HCT116 (cell line): ENCODE results near the gene PLCD3. TPM values are rescaled to one million over a fixed set of nuclear protein-coding genes. Genes with fewer than 3 reads are reported as not detected.

Source experiments
- ATAC-seq: fragments of 200-7000 bp; cut with Tn5 transposase; 2 replicates; pipeline ENCODE4 v1.9.1; 2020; ENCODE audit warnings: mild to moderate bottlenecking, moderate library complexity
- BruUV-seq: library from RNA; stranded (reverse); fragments of 400-500 nt; replicated peaks from 2 replicates; lab custom pipeline; 2021; lab: Mats Ljungman, UMichigan
- CTCF ChIA-PET: fragments of 300-600 bp; sonication (Branson Sonifier 250); formaldehyde crosslinking; loops from one replicate; lab custom pipeline; 2021; ENCODE audit warnings: antibody characterized with exemption; lab: Charles Lee
- POLR2A ChIA-PET: fragments of 300-600, 350-600 bp; sonication (Branson Sonifier 250); formaldehyde crosslinking; loops from one replicate; lab custom pipeline; 2021; ENCODE audit warnings: antibody characterized with exemption; lab: Charles Lee
- RAD21 ChIA-PET, 2 experiments: fragments of 300-600 bp; sonication (Branson Sonifier 250); formaldehyde crosslinking; loops; one replicate each; lab custom pipeline; 2023; ENCODE audit warnings: low total read pairs in 2 of 2; ENCODE audit not compliant: uncharacterized antibody in 2 of 2, unreplicated experiment in 2 of 2, low non-redundant PET in 1 of 2; lab: Charles Lee
- DNase-seq: peaks from one replicate; pipeline ENCODE4 v3.0.0-alpha.2; 2010; ENCODE audit warnings: low read depth, low spot score
- H2AFZ ChIP-seq: fragments of 200-600 bp; shearing (Covaris generic), sonication (generic); 2 replicates; pipeline ENCODE4 v1.6.1; 2017; ENCODE audit warnings: low read depth, mixed run types, mixed read lengths, antibody characterized with exemption, low read length; ENCODE audit not compliant: poor library complexity, severe bottlenecking
- H3K27ac ChIP-seq: 2 replicates; pipeline ENCODE4 v1.5.1; 2012; ENCODE audit warnings: low read depth, low read length
- H3K27me3 ChIP-seq: fragments of 200-600 bp; sonication (generic); 2 replicates; pipeline ENCODE4 v1.6.1; 2016; ENCODE audit warnings: mixed run types, low read length, mixed read lengths; ENCODE audit not compliant: insufficient read depth
- H3K36me3 ChIP-seq, 2 experiments: fragments of 200-500 bp in 1 of 2; fragments of 200-600 bp in 1 of 2; sonication (Bioruptor generic) in 1 of 2; sonication (generic) in 1 of 2; 2 replicates each; pipeline versions ENCODE4 v1.5.1 to v1.6.1; 2014 to 2016; ENCODE audit warnings: low read length in 2 of 2, inconsistent platforms in 1 of 2, mixed read lengths in 1 of 2, mixed run types in 1 of 2; ENCODE audit not compliant: insufficient read depth in 2 of 2, control insufficient read depth in 1 of 2
- H3K4me1 ChIP-seq, 2 experiments: fragments of 200-600 bp in 1 of 2; sonication (generic) in 1 of 2; 2 replicates each; pipeline versions ENCODE4 v1.5.1 to v1.6.1; 2012 to 2017; ENCODE audit warnings: low read length in 2 of 2, inconsistent platforms in 1 of 2, mild to moderate bottlenecking in 1 of 2, mixed read lengths in 1 of 2, mixed run types in 1 of 2, moderate library complexity in 1 of 2; ENCODE audit not compliant: insufficient read depth in 2 of 2, control insufficient read depth in 1 of 2
- H3K4me2 ChIP-seq: fragments of 200-600 bp; sonication (generic); 2 replicates; pipeline ENCODE4 v1.6.1; 2017; ENCODE audit warnings: mixed run types, low read length, mixed read lengths
- H3K4me3 ChIP-seq, 2 experiments: fragments of 200-600 bp in 1 of 2; sonication (generic) in 1 of 2; replicated peaks in 1 of 2; 2 replicates each; pipeline ENCODE4 v1.5.1; 2011 to 2016; ENCODE audit warnings: low read length in 2 of 2, control low read depth in 1 of 2, low read depth in 1 of 2, mild to moderate bottlenecking in 1 of 2, mixed read lengths in 1 of 2, mixed run types in 1 of 2
- H3K79me2 ChIP-seq: fragments of 200-600 bp; sonication (generic); 2 replicates; pipeline ENCODE4 v1.6.1; 2017; ENCODE audit warnings: mild to moderate bottlenecking, mixed run types, low read length, moderate library complexity, mixed read lengths; ENCODE audit not compliant: insufficient read depth
- H3K9ac ChIP-seq: fragments of 200-600 bp; sonication (generic); 2 replicates; pipeline ENCODE4 v1.6.1; 2016; ENCODE audit warnings: low read length, mixed read lengths
- H3K9me2 ChIP-seq: fragments of 200-600 bp; sonication (generic), shearing (Covaris generic); 2 replicates; pipeline ENCODE4 v1.6.1; 2017; ENCODE audit warnings: mixed run types, mild to moderate bottlenecking, moderate library complexity; ENCODE audit not compliant: insufficient read depth
- H3K9me3 ChIP-seq, 2 experiments: fragments of 200-500 bp in 1 of 2; fragments of 200-600 bp in 1 of 2; sonication (Bioruptor generic) in 1 of 2; sonication (generic) in 1 of 2; 2 replicates each; pipeline ENCODE4 v1.6.1; 2014 to 2017; ENCODE audit warnings: low read length in 2 of 2, mixed read lengths in 2 of 2, inconsistent platforms in 1 of 2, low read depth in 1 of 2, mild to moderate bottlenecking in 1 of 2, mixed run types in 1 of 2, moderate library complexity in 1 of 2; ENCODE audit not compliant: control insufficient read depth in 1 of 2, insufficient read depth in 1 of 2
- H4K20me1 ChIP-seq: fragments of 200-600 bp; sonication (generic), shearing (Covaris generic); 2 replicates; pipeline ENCODE4 v1.6.1; 2017; ENCODE audit warnings: mixed run types, mild to moderate bottlenecking, moderate library complexity; ENCODE audit not compliant: insufficient read depth
- CEBPB ChIP-seq: IDR thresholded peaks from 2 replicates; pipeline ENCODE4 v1.6.1; 2012; ENCODE audit warnings: low read depth
- EGR1 ChIP-seq: IDR thresholded peaks from 2 replicates; pipeline ENCODE4 v1.6.1; 2012; ENCODE audit warnings: low read depth
- EZH2 ChIP-seq: fragments of 200-600 bp; sonication (generic); IDR thresholded peaks from 2 replicates; pipeline ENCODE4 v1.6.1; 2017; ENCODE audit warnings: antibody characterized with exemption, mixed run types
- JUND ChIP-seq: IDR thresholded peaks from 2 replicates; pipeline ENCODE4 v1.6.1; 2012
- POLR2A ChIP-seq: IDR thresholded peaks from 2 replicates; pipeline ENCODE4 v1.7.0; 2011; ENCODE audit warnings: borderline replicate concordance; ENCODE audit not compliant: insufficient read depth, insufficient read length; ENCODE audit errors: extremely low read depth
- SIN3A ChIP-seq: IDR thresholded peaks from 2 replicates; pipeline ENCODE4 v1.6.1; 2012; ENCODE audit warnings: low read depth
- SP1 ChIP-seq: IDR thresholded peaks from 2 replicates; pipeline ENCODE4 v1.6.1; 2012; ENCODE audit warnings: low read depth
- SRF ChIP-seq: IDR thresholded peaks from 2 replicates; pipeline ENCODE4 v1.6.1; 2012; ENCODE audit warnings: low read depth
- TCF7L2 ChIP-seq: IDR thresholded peaks from 2 replicates; pipeline ENCODE4 v1.7.0; 2011; ENCODE audit warnings: borderline replicate concordance, inconsistent platforms; ENCODE audit not compliant: insufficient read depth, insufficient read length; ENCODE audit errors: extremely low read depth
- YY1 ChIP-seq: IDR thresholded peaks from 2 replicates; pipeline ENCODE4 v1.6.1; 2011; ENCODE audit warnings: low read length, low read depth, moderate library complexity, mild to moderate bottlenecking; ENCODE audit not compliant: insufficient replicate concordance; ENCODE audit errors: extremely low read depth
- ZFX ChIP-seq: fragments of 450-650 bp; IDR thresholded peaks from 2 replicates; pipeline ENCODE4 v1.6.1; 2017
- intact Hi-C: fragments of 100-400 bp; cut with micrococcal nuclease; formaldehyde crosslinking; loops from 2 replicates; pipeline ENCODE4 v1.10.0; 2022
- total RNA-seq: library from RNA; stranded (reverse); gene quantifications from one replicate; pipeline ENCODE4 v1.2.1, GENCODE V29; 2021; ENCODE audit not compliant: unreplicated experiment
- TF ChIP-seq, protein P1 (sequence below), 3 experiments: fragments of 200-600 bp in 1 of 3; sonication (generic) in 1 of 3; IDR thresholded peaks in 2 of 3; conservative IDR thresholded peaks in 1 of 3; 2 replicates each; pipeline ENCODE4 v1.5.1; 2012 to 2017; ENCODE audit warnings: low read depth in 2 of 3, low read length in 2 of 3, antibody characterized with exemption in 1 of 3, borderline replicate concordance in 1 of 3, control low read depth in 1 of 3, mild to moderate bottlenecking in 1 of 3, mixed read lengths in 1 of 3, mixed run types in 1 of 3, moderate library complexity in 1 of 3; ENCODE audit not compliant: insufficient read depth in 1 of 3
- TF ChIP-seq, protein P2 (sequence below): IDR thresholded peaks from 2 replicates; pipeline ENCODE4 v1.6.1; 2011; ENCODE audit warnings: mild to moderate bottlenecking, low read length, moderate library complexity; ENCODE audit not compliant: insufficient replicate concordance; ENCODE audit errors: extremely low read depth
- TF ChIP-seq, protein P3 (sequence below): IDR thresholded peaks from 2 replicates; pipeline ENCODE4 v1.6.1; 2012

PLCD3 gene
- total RNA-seq, 1 experiment from 2014 or later = 197 TPM

DNA sequence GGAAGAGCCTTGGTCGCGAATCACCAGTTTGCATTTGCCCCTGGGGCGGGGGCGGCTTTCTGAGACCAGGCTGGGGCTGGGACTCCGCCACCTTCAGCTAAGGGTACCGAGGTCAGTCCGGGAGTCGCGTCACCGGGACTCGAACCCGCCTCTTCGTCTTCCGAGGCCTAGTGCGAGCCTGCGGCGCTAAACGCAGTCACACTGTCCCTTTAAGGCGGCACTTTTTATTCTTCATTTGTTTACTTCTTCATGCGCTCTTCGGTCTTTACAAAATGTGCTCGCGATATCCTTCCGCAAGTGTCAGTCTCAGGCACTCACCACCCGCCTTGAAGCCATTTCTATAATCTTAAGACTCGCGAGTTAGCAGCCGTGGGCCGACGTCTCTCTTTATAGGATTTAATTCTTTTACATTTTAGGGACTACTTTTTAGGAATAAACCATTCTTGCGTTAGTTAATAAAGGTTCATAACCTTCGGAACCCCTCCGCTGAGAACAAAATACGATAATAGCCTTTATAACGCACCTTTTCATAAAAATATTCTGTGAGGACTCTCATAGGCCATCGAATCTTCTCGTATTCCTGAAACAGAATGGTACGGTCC is 15.4 kb upstream of the PLCD3 start (continued):
- peak; percentile 89 for TF ChIP-seq TCF7L2
- TF ChIP-seq, all 23 proteins: peak for 12

DNA sequence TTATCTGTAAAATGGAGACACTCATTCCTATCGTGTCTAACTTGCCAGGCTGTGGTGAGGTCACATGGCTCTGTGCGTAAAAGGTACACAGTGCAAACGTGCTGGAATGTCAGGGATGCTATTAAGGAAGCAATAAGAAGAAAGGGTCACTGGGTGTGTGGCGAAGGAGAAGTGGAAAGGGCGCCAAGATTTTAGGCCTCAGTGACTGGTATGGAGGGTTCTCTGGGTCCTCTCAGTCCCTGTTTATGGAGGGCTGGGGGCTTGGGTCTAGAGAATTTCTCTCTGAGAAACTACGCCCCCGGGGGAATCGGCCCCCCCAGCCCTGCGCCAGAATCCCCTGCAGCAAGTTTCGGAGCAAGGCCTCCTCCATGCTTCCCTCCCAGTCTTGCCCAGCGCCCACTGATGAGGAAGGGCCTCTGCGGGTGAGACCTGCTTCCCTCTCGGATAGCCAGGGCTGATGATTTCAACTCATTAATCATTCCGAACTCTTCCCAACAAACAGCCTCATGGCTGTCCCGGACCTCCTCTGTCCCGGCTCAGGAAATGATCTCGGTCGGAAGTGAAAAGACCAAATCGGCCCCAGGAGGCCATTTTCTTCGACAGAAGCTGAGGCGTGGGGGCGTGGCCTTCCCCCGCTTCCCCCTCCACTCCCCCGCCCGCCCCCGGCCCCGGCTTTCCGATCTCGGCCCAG is 14.7 kb upstream of the PLCD3 start:
- no peak for DNase-seq
- H3K79me2 ChIP-seq = peaks cover 34% of the 10 kb centered on the region
- peak overlapping the region; percentile 68 to 95 for H3K4me3 ChIP-seq
- RAD21 ChIA-PET = no interaction called here
- TF ChIP-seq CEBPB (no peak), SRF (no peak; the same call in 1 of the 2 replicates), ZFX (peak; percentile 92), TCF7L2 (no peak), SIN3A (no peak), EZH2 (no peak), YY1 (peak; percentile 91), JUND (no peak), POLR2A (peak; percentile 64), EGR1 (no peak), SP1 (no peak)
- TF ChIP-seq, protein P1, sequence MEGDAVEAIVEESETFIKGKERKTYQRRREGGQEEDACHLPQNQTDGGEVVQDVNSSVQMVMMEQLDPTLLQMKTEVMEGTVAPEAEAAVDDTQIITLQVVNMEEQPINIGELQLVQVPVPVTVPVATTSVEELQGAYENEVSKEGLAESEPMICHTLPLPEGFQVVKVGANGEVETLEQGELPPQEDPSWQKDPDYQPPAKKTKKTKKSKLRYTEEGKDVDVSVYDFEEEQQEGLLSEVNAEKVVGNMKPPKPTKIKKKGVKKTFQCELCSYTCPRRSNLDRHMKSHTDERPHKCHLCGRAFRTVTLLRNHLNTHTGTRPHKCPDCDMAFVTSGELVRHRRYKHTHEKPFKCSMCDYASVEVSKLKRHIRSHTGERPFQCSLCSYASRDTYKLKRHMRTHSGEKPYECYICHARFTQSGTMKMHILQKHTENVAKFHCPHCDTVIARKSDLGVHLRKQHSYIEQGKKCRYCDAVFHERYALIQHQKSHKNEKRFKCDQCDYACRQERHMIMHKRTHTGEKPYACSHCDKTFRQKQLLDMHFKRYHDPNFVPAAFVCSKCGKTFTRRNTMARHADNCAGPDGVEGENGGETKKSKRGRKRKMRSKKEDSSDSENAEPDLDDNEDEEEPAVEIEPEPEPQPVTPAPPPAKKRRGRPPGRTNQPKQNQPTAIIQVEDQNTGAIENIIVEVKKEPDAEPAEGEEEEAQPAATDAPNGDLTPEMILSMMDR (IDR thresholded peaks at IDR 0.05 in 2 of 3, conservative IDR thresholded peaks at IDR 0.05 in 1 of 3; ENCODE audit: borderline replicate concordance in 1 of 3, insufficient read depth in 1 of 3, low read depth in 2 of 3, low read length in 2 of 3) = no peak
- TF ChIP-seq, protein P2, sequence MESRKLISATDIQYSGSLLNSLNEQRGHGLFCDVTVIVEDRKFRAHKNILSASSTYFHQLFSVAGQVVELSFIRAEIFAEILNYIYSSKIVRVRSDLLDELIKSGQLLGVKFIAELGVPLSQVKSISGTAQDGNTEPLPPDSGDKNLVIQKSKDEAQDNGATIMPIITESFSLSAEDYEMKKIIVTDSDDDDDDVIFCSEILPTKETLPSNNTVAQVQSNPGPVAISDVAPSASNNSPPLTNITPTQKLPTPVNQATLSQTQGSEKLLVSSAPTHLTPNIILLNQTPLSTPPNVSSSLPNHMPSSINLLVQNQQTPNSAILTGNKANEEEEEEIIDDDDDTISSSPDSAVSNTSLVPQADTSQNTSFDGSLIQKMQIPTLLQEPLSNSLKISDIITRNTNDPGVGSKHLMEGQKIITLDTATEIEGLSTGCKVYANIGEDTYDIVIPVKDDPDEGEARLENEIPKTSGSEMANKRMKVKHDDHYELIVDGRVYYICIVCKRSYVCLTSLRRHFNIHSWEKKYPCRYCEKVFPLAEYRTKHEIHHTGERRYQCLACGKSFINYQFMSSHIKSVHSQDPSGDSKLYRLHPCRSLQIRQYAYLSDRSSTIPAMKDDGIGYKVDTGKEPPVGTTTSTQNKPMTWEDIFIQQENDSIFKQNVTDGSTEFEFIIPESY = no peak
- TF ChIP-seq, protein P3, sequence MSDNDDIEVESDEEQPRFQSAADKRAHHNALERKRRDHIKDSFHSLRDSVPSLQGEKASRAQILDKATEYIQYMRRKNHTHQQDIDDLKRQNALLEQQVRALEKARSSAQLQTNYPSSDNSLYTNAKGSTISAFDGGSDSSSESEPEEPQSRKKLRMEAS = peak; percentile 40; the same call in 1 of the 2 replicates
- TF ChIP-seq, all 23 proteins: peak for 4
- H3K4me2 ChIP-seq = peak overlapping the region; percentile 87
- H3K4me1 ChIP-seq = peaks cover 21 to 37% of the 10 kb centered on the region in 2 experiments
- POLR2A ChIA-PET = interaction anchor here (0.6 to 7.3 kb wide), 10 partner anchors 11 to 218 kb away, joined by 3 to 258 read pairs (median 24); partner anchors contain the start of genes ACBD4, HEXIM2 and NMT1
- H3K9me3 ChIP-seq = no peaks in the 10 kb centered on the region
- no peak overlapping the region for H2AFZ ChIP-seq
- peak overlapping the region; percentile 87 for H3K27ac ChIP-seq
- ATAC-seq = peak; percentile 25
- CTCF ChIA-PET = interaction anchor here (2.9 to 10.2 kb wide), 3 partner anchors 11 to 49 kb away, joined by 25 to 131 read pairs (median 129); partner anchors contain the start of genes ACBD4 and HEXIM2
- no peaks in the 10 kb centered on the region for H3K27me3 ChIP-seq
- no peaks in the 10 kb centered on the region for H3K9me2 ChIP-seq
- TSS peak; percentile 78 for BruUV-seq
- peaks cover 14% of the 10 kb centered on the region; the same call in 1 of the 2 replicates for H4K20me1 ChIP-seq
- H3K36me3 ChIP-seq = peaks cover 0 to 3% of the 10 kb centered on the region in 2 experiments; a peak in 1 of 4 replicates
- intact Hi-C loops = loop anchor here (5.0 kb wide), 1 partner anchor 280 kb away; no protein-coding TSS in a partner anchor
- H3K9ac ChIP-seq = peak overlapping the region; percentile 98
